Suprapubic skin (tissue), 3 donors: Measurements from ENCODE around the gene C8G.

ENCODE experiments used
- CTCF ChIP-seq, 2 donors: fragments of 200-600 bp in 1 of 2; fragments of 450-650 bp in 1 of 2; sonication (generic) in 1 of 2; IDR thresholded peaks; one replicate each; pipeline ENCODE4 v1.5.1; 2016 to 2019; ENCODE audit warnings: antibody characterized with exemption in 2 of 2, mild to moderate bottlenecking in 1 of 2, moderate library complexity in 1 of 2
- EP300 ChIP-seq: sonication (generic); formaldehyde crosslinking; IDR thresholded peaks from one replicate; pipeline ENCODE4 v1.6.1; 2017; ENCODE audit warnings: antibody characterized with exemption
- POLR2A ChIP-seq, 2 donors: fragments of 450-650 bp; IDR thresholded peaks; one replicate each; pipeline ENCODE4 v1.6.1; 2017; ENCODE audit warnings: antibody characterized with exemption in 2 of 2, mild to moderate bottlenecking in 2 of 2, moderate library complexity in 2 of 2

- TF ChIP-seq EP300 = no peak
- no peak for TF ChIP-seq CTCF (IDR thresholded peaks at IDR 0.05)
- no peak for TF ChIP-seq POLR2A (IDR thresholded peaks at IDR 0.05)
Measured at GRCh38 chr9:136937186-136938001, 7.6 kb upstream of the C8G start.
